Breast epithelium (tissue), 4 donors: Measurements from ENCODE around the gene LEUTX. TPM values are rescaled to one million over a fixed set of nuclear protein-coding genes. Genes with fewer than 3 reads are reported as not detected.

ENCODE experiments used
- DNase-seq, 2 donors: peaks; one replicate each; pipeline ENCODE4 v3.0.0-alpha.2; 2019; ENCODE audit warnings: low spot score in 2 of 2
- H3K27ac ChIP-seq, 2 donors: fragments of 200-600 bp; sonication (generic) in 1 of 2; one replicate each; pipeline ENCODE4 v1.5.1; 2016 to 2019; ENCODE audit warnings: mild to moderate bottlenecking in 1 of 2
- H3K27me3 ChIP-seq, 2 donors: fragments of 200-600 bp; sonication (generic) in 1 of 2; one replicate each; pipeline versions ENCODE4 v1.5.1 to v1.6.0; 2017 to 2019; ENCODE audit warnings: control low read depth in 1 of 2, mild to moderate bottlenecking in 1 of 2
- H3K36me3 ChIP-seq: fragments of 200-600 bp; one replicate; pipeline ENCODE4 v1.5.1; 2019
- H3K4me1 ChIP-seq, 2 donors: fragments of 200-600 bp; sonication (generic); one replicate each; pipeline ENCODE4 v1.5.1; 2016 to 2019; ENCODE audit warnings: control low read depth in 1 of 2
- H3K4me3 ChIP-seq, 3 donors: fragments of 200-600 bp; sonication (generic); 1 replicate in 2 of 3; 2 replicates in 1 of 3; pipeline ENCODE4 v1.5.1; 2016 to 2019; ENCODE audit warnings: mild to moderate bottlenecking in 3 of 3, moderate library complexity in 2 of 3
- H3K9me3 ChIP-seq, 2 donors: fragments of 200-600 bp; sonication (generic) in 1 of 2; one replicate each; pipeline ENCODE4 v1.5.1; 2016 to 2019; ENCODE audit warnings: control low read depth in 1 of 2
- CTCF ChIP-seq, 3 donors: fragments of 450-650 bp; IDR thresholded peaks; one replicate each; pipeline ENCODE4 v1.5.1; 2016 to 2017; ENCODE audit warnings: antibody characterized with exemption in 3 of 3, mild to moderate bottlenecking in 3 of 3, moderate library complexity in 3 of 3
- POLR2A ChIP-seq: fragments of 450-650 bp; IDR thresholded peaks from one replicate; pipeline ENCODE4 v1.6.1; 2016; ENCODE audit warnings: antibody characterized with exemption, mild to moderate bottlenecking, moderate library complexity
- POLR2AphosphoS5 ChIP-seq, 3 donors: sonication (generic); formaldehyde crosslinking; IDR thresholded peaks; one replicate each; pipeline ENCODE4 v1.6.1; 2017; ENCODE audit warnings: antibody characterized with exemption in 3 of 3
- intact Hi-C: fragments of 100-400 bp; cut with DNase I; formaldehyde crosslinking; loops from one replicate; pipeline ENCODE4 v1.15.1; 2023; ENCODE audit warnings: low total_unique reads
- total RNA-seq, 3 donors: library from RNA; depleted of rRNA; stranded (reverse); fragments of >200 nt; gene quantifications; one replicate each; pipeline ENCODE4 v1.1.0, GENCODE V29; 2016

LEUTX gene
- total RNA-seq, 3 donors from 2014 or later, result not detected

GRCh38 chr19:39814595-39814994 lies 35.9 kb downstream of the LEUTX start:
- no peaks in the 10 kb centered on the region for H3K36me3 ChIP-seq
- intact Hi-C loops, result loop anchor here (5.0 kb wide), 1 partner anchor 1303 kb away; no protein-coding TSS in a partner anchor
- H3K4me1 ChIP-seq, result no peaks in the 10 kb centered on the region
- DNase-seq, result no peak
- no peak for TF ChIP-seq CTCF (IDR thresholded peaks at IDR 0.05)
- no peak for TF ChIP-seq POLR2AphosphoS5 (IDR thresholded peaks at IDR 0.05)
- no peak for TF ChIP-seq POLR2A
- H3K27ac ChIP-seq, result no peak overlapping the region
- no peak overlapping the region for H3K4me3 ChIP-seq
- H3K27me3 ChIP-seq, result no peaks in the 10 kb centered on the region
- no peaks in the 10 kb centered on the region for H3K9me3 ChIP-seq

GRCh38 chr19:39816287-39817048 lies 37.8 kb downstream of the LEUTX start:
- Histone ChIP-seq H3K4me3 (no peak overlapping the region), H3K36me3 (no peaks in the 10 kb centered on the region), H3K27ac (no peak overlapping the region), H3K27me3 (no peaks in the 10 kb centered on the region), H3K4me1 (no peaks in the 10 kb centered on the region), H3K9me3 (no peaks in the 10 kb centered on the region)
- intact Hi-C loops, result no loop called here
- DNase-seq, result no peak
- TF ChIP-seq POLR2A, result no peak
- TF ChIP-seq POLR2AphosphoS5 (IDR thresholded peaks at IDR 0.05), result no peak
- TF ChIP-seq CTCF (IDR thresholded peaks at IDR 0.05), result no peak

GRCh38 chr19:39817888-39818561 lies 39.4 kb downstream of the LEUTX start:
- TF ChIP-seq POLR2AphosphoS5 (IDR thresholded peaks at IDR 0.05) (no peak), POLR2A (no peak), CTCF (IDR thresholded peaks at IDR 0.05) (no peak)
- intact Hi-C loops, result no loop called here
- Histone ChIP-seq H3K27ac (no peak overlapping the region), H3K4me1 (no peaks in the 10 kb centered on the region), H3K27me3 (no peaks in the 10 kb centered on the region), H3K4me3 (no peak overlapping the region), H3K9me3 (no peaks in the 10 kb centered on the region), H3K36me3 (no peaks in the 10 kb centered on the region)
- DNase-seq, result no peak

- Histone ChIP-seq H3K27me3 (no peaks in the 10 kb centered on the region), H3K9me3 (no peaks in the 10 kb centered on the region), H3K4me1 (no peaks in the 10 kb centered on the region), H3K4me3 (no peak overlapping the region), H3K36me3 (no peaks in the 10 kb centered on the region), H3K27ac (no peak overlapping the region)
- DNase-seq, result no peak
- intact Hi-C loops, result no loop called here
- TF ChIP-seq POLR2A (no peak), CTCF (IDR thresholded peaks at IDR 0.05) (no peak), POLR2AphosphoS5 (IDR thresholded peaks at IDR 0.05) (no peak)
These were observed 40.0 kb downstream of the LEUTX start for GRCh38 chr19:39818626-39819097.

GRCh38 chr19:39819786-39820185 lies 41.1 kb downstream of the LEUTX start:
- H3K4me3 ChIP-seq, result no peak overlapping the region
- DNase-seq, result no peak
- no peak for TF ChIP-seq POLR2A
- TF ChIP-seq POLR2AphosphoS5 (IDR thresholded peaks at IDR 0.05), result no peak
- TF ChIP-seq CTCF (IDR thresholded peaks at IDR 0.05), result no peak

More at GRCh38 chr19:39819786-39820185, 41.1 kb downstream of the LEUTX start:
- H3K36me3 ChIP-seq, result no peaks in the 10 kb centered on the region
- no peaks in the 10 kb centered on the region for H3K9me3 ChIP-seq
- no peaks in the 10 kb centered on the region for H3K27me3 ChIP-seq
- H3K27ac ChIP-seq, result no peak overlapping the region
- intact Hi-C loops, result no loop called here
- H3K4me1 ChIP-seq, result no peaks in the 10 kb centered on the region
